ENCODE data around the gene COL26A1.

COL26A1 gene

DNA sequence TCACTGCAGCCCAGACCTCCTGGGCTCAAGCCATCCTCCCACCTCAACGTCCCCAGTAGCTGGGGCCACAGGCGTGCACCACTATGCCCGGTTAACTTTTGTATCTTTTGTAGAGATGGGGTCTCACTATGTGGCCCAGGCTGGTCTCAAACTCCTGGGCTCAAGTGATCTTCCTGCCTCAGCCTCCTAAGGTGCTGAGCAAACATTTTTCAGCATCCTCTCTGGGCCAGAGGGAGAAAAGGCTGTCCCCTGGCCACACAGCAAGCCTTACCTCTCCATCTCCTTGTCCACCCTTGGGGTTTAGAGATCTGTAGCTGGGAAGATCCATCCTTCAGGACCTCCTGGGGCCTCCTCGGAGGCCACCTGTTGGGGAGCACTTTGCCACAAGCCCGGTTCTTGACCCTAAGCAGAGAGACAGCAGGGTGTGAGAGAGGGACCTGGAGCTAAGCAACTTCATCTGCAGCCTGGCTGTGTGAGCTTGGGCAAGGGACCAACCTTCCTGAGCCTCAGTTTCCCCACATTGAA is 180.6 kb downstream of the COL26A1 start:
- Histone ChIP-seq H3K4me3 (replicated peaks; ENCODE audit: insufficient read depth, low read length) (no peak overlapping the region), H3K27me3 (ENCODE audit: insufficient read depth, poor library complexity, severe bottlenecking) (no peaks in the 10 kb centered on the region), H3K27ac (replicated peaks) (no peak overlapping the region)
- no peak for DNase-seq (ENCODE audit: low read depth in 1 of 2, low spot score in 1 of 2)
- no peak for TF ChIP-seq GABPA (IDR thresholded peaks at IDR 0.05; ENCODE audit: low read depth)
- TF ChIP-seq, protein P1, sequence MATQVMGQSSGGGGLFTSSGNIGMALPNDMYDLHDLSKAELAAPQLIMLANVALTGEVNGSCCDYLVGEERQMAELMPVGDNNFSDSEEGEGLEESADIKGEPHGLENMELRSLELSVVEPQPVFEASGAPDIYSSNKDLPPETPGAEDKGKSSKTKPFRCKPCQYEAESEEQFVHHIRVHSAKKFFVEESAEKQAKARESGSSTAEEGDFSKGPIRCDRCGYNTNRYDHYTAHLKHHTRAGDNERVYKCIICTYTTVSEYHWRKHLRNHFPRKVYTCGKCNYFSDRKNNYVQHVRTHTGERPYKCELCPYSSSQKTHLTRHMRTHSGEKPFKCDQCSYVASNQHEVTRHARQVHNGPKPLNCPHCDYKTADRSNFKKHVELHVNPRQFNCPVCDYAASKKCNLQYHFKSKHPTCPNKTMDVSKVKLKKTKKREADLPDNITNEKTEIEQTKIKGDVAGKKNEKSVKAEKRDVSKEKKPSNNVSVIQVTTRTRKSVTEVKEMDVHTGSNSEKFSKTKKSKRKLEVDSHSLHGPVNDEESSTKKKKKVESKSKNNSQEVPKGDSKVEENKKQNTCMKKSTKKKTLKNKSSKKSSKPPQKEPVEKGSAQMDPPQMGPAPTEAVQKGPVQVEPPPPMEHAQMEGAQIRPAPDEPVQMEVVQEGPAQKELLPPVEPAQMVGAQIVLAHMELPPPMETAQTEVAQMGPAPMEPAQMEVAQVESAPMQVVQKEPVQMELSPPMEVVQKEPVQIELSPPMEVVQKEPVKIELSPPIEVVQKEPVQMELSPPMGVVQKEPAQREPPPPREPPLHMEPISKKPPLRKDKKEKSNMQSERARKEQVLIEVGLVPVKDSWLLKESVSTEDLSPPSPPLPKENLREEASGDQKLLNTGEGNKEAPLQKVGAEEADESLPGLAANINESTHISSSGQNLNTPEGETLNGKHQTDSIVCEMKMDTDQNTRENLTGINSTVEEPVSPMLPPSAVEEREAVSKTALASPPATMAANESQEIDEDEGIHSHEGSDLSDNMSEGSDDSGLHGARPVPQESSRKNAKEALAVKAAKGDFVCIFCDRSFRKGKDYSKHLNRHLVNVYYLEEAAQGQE (IDR thresholded peaks at IDR 0.05; ENCODE audit: insufficient replicate concordance, low read depth): no peak
- TF ChIP-seq, protein P2, sequence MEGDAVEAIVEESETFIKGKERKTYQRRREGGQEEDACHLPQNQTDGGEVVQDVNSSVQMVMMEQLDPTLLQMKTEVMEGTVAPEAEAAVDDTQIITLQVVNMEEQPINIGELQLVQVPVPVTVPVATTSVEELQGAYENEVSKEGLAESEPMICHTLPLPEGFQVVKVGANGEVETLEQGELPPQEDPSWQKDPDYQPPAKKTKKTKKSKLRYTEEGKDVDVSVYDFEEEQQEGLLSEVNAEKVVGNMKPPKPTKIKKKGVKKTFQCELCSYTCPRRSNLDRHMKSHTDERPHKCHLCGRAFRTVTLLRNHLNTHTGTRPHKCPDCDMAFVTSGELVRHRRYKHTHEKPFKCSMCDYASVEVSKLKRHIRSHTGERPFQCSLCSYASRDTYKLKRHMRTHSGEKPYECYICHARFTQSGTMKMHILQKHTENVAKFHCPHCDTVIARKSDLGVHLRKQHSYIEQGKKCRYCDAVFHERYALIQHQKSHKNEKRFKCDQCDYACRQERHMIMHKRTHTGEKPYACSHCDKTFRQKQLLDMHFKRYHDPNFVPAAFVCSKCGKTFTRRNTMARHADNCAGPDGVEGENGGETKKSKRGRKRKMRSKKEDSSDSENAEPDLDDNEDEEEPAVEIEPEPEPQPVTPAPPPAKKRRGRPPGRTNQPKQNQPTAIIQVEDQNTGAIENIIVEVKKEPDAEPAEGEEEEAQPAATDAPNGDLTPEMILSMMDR (IDR thresholded peaks at IDR 0.05; ENCODE audit: insufficient read depth, low read length): no peak
- TF ChIP-seq POLR2AphosphoS5 (IDR thresholded peaks at IDR 0.05; ENCODE audit: low read depth): no peak
- no peak for TF ChIP-seq SPI1 (IDR thresholded peaks at IDR 0.05; ENCODE audit: borderline replicate concordance, low read depth)

DNA sequence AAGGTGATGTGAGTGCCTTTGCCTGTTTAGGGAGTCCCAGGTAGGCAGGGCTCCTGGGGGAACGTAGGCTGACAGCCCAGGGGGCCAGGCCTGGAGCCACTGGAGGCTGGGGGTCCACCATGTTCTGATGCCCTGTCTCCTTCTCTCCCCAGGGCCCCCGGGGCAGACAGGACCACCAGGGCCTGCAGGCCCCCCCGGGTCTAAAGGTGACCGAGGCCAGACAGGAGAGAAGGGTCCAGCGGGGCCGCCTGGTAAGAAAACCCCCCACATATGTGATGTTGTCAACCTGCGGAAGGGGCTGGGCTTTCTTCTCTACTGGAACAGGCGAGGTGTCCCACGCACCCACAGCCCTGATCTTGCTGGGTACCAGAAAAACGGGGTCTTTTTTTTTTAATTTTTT is 181.2 kb downstream of the COL26A1 start:
- no peak for TF ChIP-seq SPI1 (IDR thresholded peaks at IDR 0.05; ENCODE audit: borderline replicate concordance, low read depth)
- no peak for TF ChIP-seq POLR2AphosphoS5 (IDR thresholded peaks at IDR 0.05; ENCODE audit: low read depth)
- no peak for TF ChIP-seq GABPA (IDR thresholded peaks at IDR 0.05; ENCODE audit: low read depth)
- TF ChIP-seq, protein P1 (IDR thresholded peaks at IDR 0.05; ENCODE audit: insufficient replicate concordance, low read depth): no peak
- TF ChIP-seq, protein P2 (IDR thresholded peaks at IDR 0.05; ENCODE audit: insufficient read depth, low read length): no peak
- DNase-seq (ENCODE audit: low read depth in 1 of 2, low spot score in 1 of 2): no peak
- Histone ChIP-seq H3K27me3 (ENCODE audit: insufficient read depth, poor library complexity, severe bottlenecking) (no peaks in the 10 kb centered on the region), H3K4me3 (replicated peaks; ENCODE audit: insufficient read depth, low read length) (no peak overlapping the region), H3K27ac (replicated peaks) (no peak overlapping the region)

DNA sequence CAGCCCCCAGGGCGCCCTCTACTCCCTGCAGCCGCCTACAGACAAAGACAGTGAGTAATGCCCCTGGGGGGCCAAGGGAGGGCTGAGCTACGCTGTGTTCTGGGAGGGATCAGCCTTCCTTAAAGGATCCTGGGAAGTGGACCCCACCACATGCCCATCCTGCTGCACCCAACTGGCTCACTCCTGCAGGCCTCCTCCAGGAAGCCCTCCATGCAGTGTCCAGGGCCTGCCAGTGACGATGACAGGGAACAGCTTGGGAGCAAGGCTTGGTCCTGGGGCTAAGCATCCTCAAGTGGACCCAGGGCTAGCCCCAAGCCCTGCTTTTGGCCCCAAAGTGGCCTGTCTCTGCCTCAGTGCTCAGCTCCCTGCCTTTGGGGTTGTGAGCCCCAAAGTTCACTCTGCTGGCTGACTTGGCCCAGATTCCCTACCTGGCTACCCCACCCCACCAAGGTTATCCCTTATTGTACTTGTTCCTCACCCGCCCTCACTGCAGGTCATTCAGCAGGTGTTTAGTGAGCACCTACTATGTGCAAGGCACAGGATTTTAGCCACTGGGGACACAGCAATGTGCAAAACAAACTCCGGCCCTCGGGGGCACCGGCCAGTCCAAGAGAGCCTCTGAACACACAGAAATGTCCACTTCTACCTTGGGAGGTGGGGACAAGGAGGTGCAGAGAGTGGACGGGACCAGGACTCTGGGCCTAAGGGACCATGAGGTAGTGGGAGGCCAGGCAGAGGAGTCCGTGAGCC is 182.9 kb downstream of the COL26A1 start:
- TF ChIP-seq, protein P1 (IDR thresholded peaks at IDR 0.05; ENCODE audit: insufficient replicate concordance, low read depth): no peak
- TF ChIP-seq, protein P2 (IDR thresholded peaks at IDR 0.05; ENCODE audit: insufficient read depth, low read length): no peak
- TF ChIP-seq SPI1 (IDR thresholded peaks at IDR 0.05; ENCODE audit: borderline replicate concordance, low read depth): no peak
- no peak for TF ChIP-seq POLR2AphosphoS5 (IDR thresholded peaks at IDR 0.05; ENCODE audit: low read depth)
- TF ChIP-seq GABPA (IDR thresholded peaks at IDR 0.05; ENCODE audit: low read depth): no peak
- Histone ChIP-seq H3K27ac (replicated peaks) (no peak overlapping the region), H3K4me3 (replicated peaks; ENCODE audit: insufficient read depth, low read length) (no peak overlapping the region), H3K27me3 (ENCODE audit: insufficient read depth, poor library complexity, severe bottlenecking) (no peaks in the 10 kb centered on the region)
- DNase-seq (ENCODE audit: low read depth in 1 of 2, low spot score in 1 of 2): no peak
